ENCODE results near the gene APOD.
A peak's percentile ranks its signal among the peaks of the same experiment; 100 is the strongest.

APOD gene

GRCh38 chr3:195554458-195554857 is 29.3 kb downstream of the APOD start:
- DNase-seq (ENCODE audit: low read depth, low spot score): no peak

- DNase-seq (ENCODE audit: low read depth, low spot score): no peak
Measured at GRCh38 chr3:195553268-195553667, 30.5 kb downstream of the APOD start.

DNA sequence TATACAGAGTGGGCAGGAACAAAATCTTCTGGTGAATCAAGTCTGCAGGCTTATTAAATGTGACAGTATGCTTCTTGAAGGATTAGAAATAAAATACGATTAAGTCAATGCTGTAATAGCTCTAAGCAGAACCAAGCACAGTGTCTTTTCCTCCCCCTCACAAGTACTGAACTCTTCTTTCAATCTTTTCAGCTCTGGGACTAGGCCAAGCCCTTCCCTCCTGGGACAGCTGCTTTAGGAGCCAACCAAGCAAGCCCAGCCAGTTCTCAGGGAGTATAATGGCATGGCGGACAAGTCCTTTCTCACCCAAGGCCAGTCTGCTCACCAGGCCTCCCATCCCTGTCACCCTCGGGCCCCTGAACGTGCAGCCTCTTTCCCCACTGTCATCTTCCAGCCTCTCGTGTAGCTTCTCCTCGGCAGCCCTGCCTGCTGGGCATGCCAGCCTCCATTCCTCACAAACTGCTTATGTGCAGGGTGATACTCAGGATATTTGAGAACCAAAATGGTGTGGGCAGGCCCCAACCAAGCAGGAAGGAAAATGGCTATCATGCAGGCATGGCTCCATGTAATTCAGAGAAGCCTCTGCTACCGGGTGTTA is 32.3 kb downstream of the APOD start:
- DNase-seq (ENCODE audit: low read depth, low spot score): no peak

DNA sequence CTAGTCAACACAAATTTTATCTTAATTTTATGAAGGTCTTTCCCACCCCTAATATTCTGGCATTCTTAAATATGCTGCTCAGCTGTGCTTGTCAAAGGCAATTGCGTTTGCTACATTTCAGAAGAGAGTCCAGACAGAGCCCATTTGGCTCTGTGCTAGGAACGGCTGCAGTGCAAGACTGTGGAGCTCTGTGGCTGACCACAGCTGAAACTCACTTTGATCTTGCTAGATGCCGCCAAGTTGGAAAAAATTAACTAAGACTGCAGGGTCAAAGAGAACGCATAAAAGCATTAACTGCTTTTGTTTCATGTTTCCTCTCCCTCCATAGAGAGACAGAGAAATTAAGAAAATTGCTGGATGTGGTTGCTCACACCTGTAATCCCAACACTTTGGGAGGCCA is 33.0 kb downstream of the APOD start:
- peak; percentile 65 for DNase-seq (ENCODE audit: low read depth, low spot score)

- DNase-seq (ENCODE audit: low read depth, low spot score): no peak
Measured at GRCh38 chr3:195549931-195550519, 33.7 kb downstream of the APOD start.

DNA sequence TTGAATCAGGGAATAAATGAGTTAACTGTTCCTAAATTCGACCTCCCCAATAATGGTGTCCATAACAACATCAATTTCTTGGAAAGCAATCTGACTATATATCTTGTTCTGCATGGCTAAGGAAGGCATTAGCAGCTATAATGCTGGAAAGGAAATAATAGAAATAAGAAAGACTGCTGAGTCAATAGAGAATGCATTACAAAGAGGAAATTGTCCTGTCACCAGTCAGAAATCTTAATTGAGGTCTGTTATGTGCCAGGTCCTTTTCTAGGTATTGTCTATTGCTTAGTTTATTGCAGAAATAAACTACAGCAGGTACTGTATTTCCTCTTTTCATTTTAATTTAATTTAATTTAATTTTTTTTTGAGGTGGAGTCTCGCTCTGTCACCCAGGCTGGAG is 34.8 kb downstream of the APOD start:
- DNase-seq (ENCODE audit: low read depth, low spot score): no peak

- no peak for DNase-seq (ENCODE audit: low read depth, low spot score)
Measured at GRCh38 chr3:195548501-195548900, 35.2 kb downstream of the APOD start.

DNA sequence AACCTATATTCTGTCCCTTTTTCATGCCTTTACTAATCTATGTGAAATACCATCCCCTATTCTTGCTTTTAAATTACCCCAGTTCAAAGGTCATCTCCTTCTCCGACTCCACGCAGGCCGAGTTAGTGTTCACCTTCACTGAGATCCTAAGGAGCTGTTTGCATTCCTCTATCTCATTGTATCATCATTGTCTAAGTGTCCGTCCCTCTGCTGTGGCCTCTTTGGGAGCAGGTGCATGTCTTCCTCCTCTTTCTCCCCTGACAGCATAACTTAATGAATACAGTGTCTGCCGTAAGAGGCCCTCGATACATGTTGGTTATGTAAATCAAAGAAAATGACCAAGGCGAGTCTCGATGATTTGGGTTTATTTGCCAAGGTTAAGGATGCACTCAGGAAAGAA is 35.7 kb downstream of the APOD start:
- no peak for DNase-seq (ENCODE audit: low read depth, low spot score)

DNA sequence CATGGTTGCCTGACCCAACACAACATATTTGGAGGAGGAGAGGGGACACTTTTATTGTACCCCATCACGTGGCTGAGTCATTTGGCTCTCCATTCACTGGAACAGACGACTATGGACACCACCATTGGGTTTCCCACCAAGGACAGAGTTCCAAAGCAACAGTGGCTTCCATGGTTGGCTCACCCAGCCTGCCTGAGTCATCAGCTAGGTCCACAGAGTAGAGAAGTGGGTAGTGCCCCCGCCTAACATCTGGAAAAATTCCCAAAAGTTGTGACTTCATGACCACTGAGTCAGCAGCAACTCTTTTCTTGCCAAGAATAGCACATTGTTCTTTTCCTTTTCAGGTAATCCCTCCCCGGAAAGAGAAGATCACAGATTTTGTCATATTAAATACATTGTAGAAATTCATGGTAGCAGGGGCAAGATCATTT is 37.6 kb downstream of the APOD start:
- DNase-seq (ENCODE audit: low read depth, low spot score): peak; percentile 89

- DNase-seq (ENCODE audit: low read depth, low spot score): no peak
Measured at GRCh38 chr3:195544634-195545033, 39.1 kb downstream of the APOD start.

GRCh38 chr3:195544230-195544536 is 39.6 kb downstream of the APOD start:
- no peak for DNase-seq (ENCODE audit: low read depth, low spot score)

GRCh38 chr3:195543500-195544229 is 40.1 kb downstream of the APOD start:
- DNase-seq (ENCODE audit: low read depth, low spot score): no peak

- DNase-seq (ENCODE audit: low read depth, low spot score): peak; percentile 97
Measured at GRCh38 chr3:195542698-195543499, 40.8 kb downstream of the APOD start, which contains the start of gene PPP1R2. Gene PPP1R2 (minus strand): TSS chr3:195543325. CDS start chr3:195543025, 300 bp downstream.

GRCh38 chr3:195542316-195542697 is 41.4 kb downstream of the APOD start:
- peak; percentile 20 for DNase-seq (ENCODE audit: low read depth, low spot score)

- DNase-seq (ENCODE audit: low read depth, low spot score): no peak
Measured at GRCh38 chr3:195540511-195540910, 43.2 kb downstream of the APOD start.

GRCh38 chr3:195540027-195540426 is 43.7 kb downstream of the APOD start:
- DNase-seq (ENCODE audit: low read depth, low spot score): no peak

DNA sequence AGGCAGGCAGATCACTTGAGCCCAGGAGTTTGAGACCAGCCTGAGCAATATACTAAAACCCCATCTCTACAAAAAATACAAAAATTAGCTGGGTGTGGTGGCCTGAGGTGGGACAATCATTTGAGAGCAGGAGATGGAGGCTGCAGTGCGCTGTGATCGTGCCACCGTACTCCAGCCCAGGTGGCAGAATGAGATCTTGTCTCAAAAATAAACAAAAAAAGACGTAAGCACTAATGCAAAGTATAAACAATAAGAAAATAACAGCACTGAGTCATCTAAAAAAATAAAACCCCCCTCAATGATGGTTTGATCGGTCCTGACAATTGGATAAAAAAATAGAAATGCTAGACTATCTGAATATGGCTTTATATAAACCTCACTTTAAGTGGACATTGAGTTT is 44.3 kb downstream of the APOD start:
- DNase-seq (ENCODE audit: low read depth, low spot score): no peak

GRCh38 chr3:195537995-195538394 is 45.7 kb downstream of the APOD start:
- DNase-seq (ENCODE audit: low read depth, low spot score): no peak

GRCh38 chr3:195535293-195535692 is 48.4 kb downstream of the APOD start:
- no peak for DNase-seq (ENCODE audit: low read depth, low spot score)

- no peak for DNase-seq (ENCODE audit: low read depth, low spot score)
Measured at GRCh38 chr3:195532834-195533233, 50.9 kb downstream of the APOD start.

- DNase-seq (ENCODE audit: low read depth, low spot score): no peak
Measured at GRCh38 chr3:195532345-195532744, 51.4 kb downstream of the APOD start.

- DNase-seq (ENCODE audit: low read depth, low spot score): no peak
Measured at GRCh38 chr3:195531683-195532082, 52.1 kb downstream of the APOD start.

Data from astrocyte of the hippocampus (primary cell).